Measurements from ENCODE around the gene DDIT4L.

The DDIT4L gene

DNA sequence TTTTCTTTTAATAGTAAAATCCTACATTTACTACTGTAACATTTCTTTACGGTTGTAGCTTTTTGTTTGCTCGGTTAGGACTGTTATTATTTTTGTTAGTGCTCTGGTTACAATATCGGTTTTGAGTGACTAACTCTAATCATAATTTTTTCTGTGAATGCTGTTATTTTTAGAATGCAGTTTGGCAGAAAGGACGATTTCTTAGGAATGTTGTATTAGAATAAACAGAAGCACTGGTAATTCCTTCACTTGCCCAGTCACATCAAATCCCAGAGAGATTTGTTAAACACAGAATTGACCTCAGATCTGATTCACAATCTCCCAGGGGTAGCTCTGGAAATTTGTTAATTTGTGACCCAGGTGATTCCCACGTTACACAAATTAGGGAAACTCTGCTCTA lies 21.7 kb downstream of the DDIT4L start:
- DNase-seq (ENCODE audit: low read depth, low spot score): no peak
- no peak overlapping the region for H3K4me3 ChIP-seq (ENCODE audit: low read depth, low read length)
- in situ Hi-C loops (cut with HindIII; ENCODE audit: low sequenced_read_pairs): no loop called here
- TF ChIP-seq, protein P1, sequence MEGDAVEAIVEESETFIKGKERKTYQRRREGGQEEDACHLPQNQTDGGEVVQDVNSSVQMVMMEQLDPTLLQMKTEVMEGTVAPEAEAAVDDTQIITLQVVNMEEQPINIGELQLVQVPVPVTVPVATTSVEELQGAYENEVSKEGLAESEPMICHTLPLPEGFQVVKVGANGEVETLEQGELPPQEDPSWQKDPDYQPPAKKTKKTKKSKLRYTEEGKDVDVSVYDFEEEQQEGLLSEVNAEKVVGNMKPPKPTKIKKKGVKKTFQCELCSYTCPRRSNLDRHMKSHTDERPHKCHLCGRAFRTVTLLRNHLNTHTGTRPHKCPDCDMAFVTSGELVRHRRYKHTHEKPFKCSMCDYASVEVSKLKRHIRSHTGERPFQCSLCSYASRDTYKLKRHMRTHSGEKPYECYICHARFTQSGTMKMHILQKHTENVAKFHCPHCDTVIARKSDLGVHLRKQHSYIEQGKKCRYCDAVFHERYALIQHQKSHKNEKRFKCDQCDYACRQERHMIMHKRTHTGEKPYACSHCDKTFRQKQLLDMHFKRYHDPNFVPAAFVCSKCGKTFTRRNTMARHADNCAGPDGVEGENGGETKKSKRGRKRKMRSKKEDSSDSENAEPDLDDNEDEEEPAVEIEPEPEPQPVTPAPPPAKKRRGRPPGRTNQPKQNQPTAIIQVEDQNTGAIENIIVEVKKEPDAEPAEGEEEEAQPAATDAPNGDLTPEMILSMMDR (IDR thresholded peaks at IDR 0.05; ENCODE audit: low read depth, low read length): no peak

DNA sequence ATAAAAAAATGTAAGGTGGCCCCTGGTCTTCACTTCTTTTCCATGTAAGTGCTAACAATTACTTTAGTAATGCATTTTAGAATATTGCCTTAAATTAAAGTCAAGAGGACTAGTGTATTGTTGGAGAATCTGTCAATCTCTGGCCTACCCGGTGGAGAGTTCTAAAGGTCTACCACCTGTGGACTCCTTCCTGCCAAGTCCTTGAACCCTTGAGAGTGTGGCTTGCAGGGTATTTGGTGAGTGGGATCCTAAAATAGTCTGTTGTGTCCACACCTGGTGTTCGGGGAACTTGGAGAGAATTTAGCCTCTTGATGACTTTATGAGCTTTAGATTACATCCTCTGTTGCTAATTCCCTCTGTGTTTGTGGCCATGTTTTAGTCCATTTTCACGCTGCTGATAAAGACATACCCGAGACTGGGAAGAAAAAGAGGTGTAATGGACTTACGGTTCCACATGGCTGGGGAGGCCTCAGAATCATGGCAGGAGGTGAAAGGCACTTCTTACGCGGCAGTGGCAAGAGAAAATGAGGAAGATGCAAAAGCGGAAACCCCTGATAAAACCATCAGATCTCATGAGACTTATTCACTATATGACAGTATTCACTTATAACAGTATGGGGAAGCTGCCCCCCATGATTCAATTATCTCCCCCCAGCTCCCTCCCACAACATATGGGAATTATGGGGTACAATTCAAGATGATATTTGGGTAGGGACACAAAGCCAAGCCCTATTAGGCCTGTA lies 23.8 kb downstream of the DDIT4L start:
- no peak for DNase-seq (ENCODE audit: low read depth, low spot score)
- in situ Hi-C loops (cut with HindIII; ENCODE audit: low sequenced_read_pairs): no loop called here
- TF ChIP-seq, protein P1 (IDR thresholded peaks at IDR 0.05; ENCODE audit: low read depth, low read length): no peak
- H3K4me3 ChIP-seq (ENCODE audit: low read depth, low read length): no peak overlapping the region

DNA sequence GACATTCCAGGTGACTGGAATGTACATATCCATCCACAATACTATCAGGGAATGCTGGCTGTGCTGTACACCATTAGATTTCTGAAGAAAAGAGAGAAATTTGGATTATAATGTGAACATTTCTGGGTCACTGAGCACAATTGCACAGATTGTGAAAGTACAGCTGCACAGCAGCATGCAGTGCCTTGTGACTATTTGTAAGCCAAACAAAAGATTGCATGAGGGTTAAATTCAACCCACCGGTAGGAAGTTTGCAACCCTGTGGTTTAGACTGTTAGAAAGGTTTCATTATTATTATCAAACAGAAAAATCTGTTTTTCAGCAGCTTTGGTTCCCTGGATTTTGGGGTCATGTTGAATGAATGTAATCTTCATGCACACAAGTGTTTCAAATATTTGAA lies 24.5 kb downstream of the DDIT4L start:
- in situ Hi-C loops (cut with HindIII; ENCODE audit: low sequenced_read_pairs): no loop called here
- no peak overlapping the region for H3K4me3 ChIP-seq (ENCODE audit: low read depth, low read length)
- TF ChIP-seq, protein P1 (IDR thresholded peaks at IDR 0.05; ENCODE audit: low read depth, low read length): no peak
- no peak for DNase-seq (ENCODE audit: low read depth, low spot score)

DNA sequence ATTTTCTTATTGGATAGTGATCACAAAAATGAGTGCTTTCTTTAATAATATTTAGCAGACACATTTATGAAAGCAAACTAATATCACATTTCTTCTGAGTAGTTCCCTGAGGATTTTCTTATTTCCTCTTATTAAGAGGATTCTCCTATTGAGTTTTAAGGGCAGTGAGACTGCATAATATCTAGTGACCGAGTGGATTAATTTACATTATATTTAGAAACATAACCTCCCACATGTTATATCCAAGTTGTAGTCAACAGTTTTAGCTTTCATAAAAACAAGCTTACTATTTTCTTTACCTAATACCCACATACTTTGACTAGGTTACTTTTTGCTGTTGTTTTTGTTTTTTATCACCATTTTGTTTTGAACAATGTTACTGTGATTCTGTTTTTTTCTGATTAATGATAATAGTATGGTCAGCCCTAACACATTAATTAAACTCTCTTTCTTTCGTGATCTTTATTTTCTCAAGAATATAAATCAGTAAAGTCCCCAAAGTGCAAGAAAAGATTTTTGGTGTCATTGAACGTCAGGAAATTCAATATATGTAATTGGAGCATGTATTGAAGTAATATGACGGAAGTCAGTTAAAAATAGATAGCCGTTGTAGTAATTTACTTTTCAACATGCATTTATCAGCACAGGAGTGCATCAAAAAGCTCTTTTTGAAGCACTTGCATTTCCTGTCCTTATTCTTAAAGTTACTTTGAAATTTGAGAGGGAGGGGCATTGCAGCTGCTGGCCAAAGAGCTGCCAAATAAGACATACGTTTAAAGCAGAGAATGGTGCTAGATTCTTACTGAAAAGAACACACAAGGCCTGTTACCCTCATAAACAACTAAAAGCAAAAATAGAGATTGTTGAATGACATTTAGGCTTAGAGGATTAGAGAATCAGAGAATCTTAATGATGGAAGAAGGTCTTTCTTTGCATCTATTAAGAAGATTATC lies 25.2 kb downstream of the DDIT4L start:
- TF ChIP-seq, protein P1 (IDR thresholded peaks at IDR 0.05; ENCODE audit: low read depth, low read length): no peak
- no peak for DNase-seq (ENCODE audit: low read depth, low spot score)
- in situ Hi-C loops (cut with HindIII; ENCODE audit: low sequenced_read_pairs): no loop called here
- H3K4me3 ChIP-seq (ENCODE audit: low read depth, low read length): no peak overlapping the region

DNA sequence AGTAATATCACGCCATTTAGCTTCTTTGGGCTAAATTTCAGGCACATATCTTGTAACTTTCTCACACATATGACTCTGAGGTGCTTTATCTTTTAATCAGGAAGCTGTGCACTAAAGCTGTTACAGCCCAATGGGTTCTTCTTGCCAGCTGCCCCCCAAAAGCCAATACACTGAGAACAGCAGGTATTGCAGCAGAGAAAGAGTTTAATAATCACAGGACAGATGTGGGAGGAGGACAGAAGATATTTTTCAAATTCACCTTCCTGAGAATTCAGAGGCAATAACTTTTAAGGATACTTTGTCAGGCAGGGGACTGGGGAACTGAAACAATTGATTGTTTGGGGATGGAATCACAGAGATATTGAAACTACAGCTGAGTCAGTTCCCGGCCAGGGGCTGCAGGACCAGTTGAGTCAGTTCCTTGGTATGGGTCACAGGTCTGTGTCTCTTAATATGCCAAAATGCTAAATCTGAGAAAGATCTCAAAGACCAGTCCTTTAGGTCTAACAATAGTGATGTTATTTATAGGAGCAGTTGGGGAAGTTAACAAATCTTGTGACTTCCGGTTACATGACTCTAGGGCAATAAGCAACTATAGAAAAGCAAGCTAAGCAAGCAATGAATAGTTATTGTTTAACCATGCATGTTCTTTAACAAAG lies 28.1 kb downstream of the DDIT4L start:
- TF ChIP-seq, protein P1 (IDR thresholded peaks at IDR 0.05; ENCODE audit: low read depth, low read length): no peak
- in situ Hi-C loops (cut with HindIII; ENCODE audit: low sequenced_read_pairs): no loop called here
- no peak for DNase-seq (ENCODE audit: low read depth, low spot score)
- no peak overlapping the region for H3K4me3 ChIP-seq (ENCODE audit: low read depth, low read length)

DNA sequence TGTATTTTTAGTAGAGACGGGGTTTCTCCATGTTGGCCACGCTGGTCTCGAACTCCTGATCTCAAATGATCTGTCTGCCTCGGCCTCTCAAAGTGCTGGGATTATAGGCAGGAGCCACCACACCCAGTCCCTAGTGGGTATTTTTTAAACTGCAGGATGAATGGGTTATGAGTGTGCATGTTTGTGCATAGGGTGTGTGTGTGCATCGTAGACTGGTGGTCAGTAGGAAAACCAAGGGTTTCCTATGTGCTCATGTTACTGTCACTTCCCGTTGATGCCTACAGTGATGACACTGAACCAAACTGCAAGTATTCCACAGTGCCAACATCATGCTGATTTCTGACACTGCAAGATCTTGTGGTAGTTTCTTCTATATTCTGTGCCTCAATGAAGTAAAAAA lies 41.1 kb downstream of the DDIT4L start:
- in situ Hi-C loops (cut with HindIII; ENCODE audit: low sequenced_read_pairs): no loop called here
- TF ChIP-seq, protein P1 (IDR thresholded peaks at IDR 0.05; ENCODE audit: low read depth, low read length): no peak
- H3K4me3 ChIP-seq (ENCODE audit: low read depth, low read length): no peak overlapping the region
- no peak for DNase-seq (ENCODE audit: low read depth, low spot score)
